HG03066 (cell line): ENCODE data around the gene BTBD3.

Source experiments
- ATAC-seq: cut with Tn5 transposase; IDR thresholded peaks from one replicate; pipeline ENCODE4 v1.9.1; 2021; ENCODE audit warnings: low read depth; ENCODE audit not compliant: unreplicated experiment

Gene BTBD3

DNA sequence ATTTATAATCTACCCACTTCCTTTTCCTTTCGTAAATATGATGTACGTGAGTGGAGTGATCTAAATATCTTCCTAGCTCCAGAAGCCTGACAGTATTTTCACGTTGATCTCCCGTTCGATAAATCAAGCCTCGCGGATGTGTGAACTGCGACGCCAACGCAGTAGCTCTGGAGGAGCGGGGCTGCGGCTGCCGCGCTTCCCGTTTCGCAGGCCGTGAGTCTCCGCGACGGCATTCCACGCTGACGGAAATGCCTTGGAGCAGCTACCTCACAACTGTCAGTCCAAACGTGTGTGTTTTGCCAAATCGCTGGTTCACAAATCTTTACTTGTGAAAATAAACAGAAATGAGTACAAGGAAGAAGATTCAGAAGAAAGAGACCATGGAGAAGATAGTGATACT lies 41.2 kb downstream of the BTBD3 start:
- no peak for ATAC-seq

DNA sequence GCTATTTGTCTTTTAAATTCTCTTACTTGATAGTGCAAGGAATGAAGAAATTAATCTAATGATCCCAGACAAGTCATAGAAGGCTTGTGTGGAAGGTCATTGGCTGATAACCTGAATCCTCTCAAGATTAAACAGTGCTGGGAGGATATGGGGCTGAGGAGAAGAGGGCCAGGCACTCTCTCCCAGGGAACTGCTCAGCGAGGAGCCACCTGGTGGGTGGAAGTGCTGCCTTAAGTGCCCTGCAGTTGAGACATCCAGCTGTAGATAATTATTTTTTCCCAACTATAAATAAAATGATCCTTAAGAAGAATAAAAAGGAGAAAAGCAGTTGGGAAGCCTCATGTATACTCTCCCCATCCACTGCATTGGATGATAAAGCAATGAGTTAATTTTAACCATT lies 47.9 kb downstream of the BTBD3 start:
- ATAC-seq = no peak

DNA sequence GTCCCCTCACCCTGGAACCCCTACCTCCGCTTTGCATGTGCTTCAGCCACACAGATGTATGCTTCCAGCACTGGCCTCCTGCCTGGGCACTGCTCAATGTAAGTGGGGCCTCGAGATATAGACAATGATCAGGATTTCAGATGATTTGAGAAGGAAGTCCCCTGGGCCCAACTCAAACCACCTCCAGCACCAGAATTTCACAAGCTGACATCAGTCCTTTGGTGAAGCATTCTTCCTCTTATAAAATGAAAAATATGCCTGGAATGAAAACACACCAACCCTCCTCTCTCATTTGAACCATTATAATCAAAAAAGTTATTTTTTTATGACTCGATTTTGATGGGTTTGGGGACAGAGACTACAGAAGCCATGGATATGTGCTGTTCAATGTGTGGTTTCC lies 48.5 kb downstream of the BTBD3 start:
- ATAC-seq = no peak

DNA sequence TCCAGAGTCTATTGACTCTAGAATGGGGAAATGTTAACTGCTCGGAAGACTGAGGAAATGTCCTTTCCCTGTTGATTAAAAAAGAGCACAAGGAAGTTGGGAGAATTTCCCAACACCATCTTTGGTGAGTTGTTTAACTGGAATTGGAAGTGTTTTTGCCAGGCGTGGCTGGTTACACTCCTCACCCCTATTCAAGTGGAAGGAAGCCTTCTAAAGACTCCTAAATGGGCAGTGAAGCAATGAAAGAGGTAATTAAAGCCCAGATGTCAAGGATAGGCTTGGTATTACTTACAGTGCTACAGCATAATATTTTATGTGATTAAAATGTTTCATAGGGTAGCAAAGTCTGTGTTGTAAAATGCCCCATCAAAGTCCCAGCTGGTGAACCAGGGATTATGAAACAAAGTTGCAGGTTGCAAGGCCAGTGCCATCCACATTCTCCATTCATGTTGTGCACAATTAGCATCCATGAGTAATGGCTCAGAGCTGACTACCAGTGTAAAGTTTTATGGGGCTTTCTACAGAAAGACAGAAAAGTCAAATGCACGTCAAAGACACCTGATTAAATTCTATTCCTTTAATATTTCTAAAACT lies 52.6 kb downstream of the BTBD3 start:
- ATAC-seq = no peak

DNA sequence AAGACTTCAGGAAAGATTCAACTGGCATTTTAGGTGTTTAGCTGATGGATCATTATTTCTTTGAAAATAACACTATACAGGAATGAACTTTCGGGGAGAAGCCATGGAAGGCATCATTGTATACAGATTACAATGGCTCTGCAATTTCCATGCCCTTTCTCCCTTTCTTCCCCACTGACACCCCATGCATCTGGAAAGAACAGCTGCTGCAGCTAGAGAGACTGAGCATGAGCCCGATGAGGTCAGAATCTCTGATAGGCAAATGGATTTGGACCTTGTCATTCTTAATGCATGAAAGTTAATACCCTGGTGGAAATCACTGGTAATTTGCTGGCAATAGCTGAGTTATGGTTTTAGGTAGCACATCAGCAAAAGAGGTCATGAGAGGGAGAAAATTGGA lies 54.8 kb downstream of the BTBD3 start:
- ATAC-seq = no peak
